ENCODE data around the gene ADCY5. TPM values are rescaled to one million over a fixed set of nuclear protein-coding genes. Genes with fewer than 3 reads are reported as not detected.
A peak's percentile ranks its signal among the peaks of the same experiment; 100 is the strongest.

Gene ADCY5
- polyA plus RNA-seq, 10 donors, result 2.9 to 5.2 (median 3.8) TPM

GRCh38 chr3:123430266-123430665, 18.6 kb downstream of the ADCY5 start:
- DNase-seq, result no peak

- no peak for DNase-seq
Observed at GRCh38 chr3:123429362-123430125, 19.3 kb downstream of the ADCY5 start.

DNA sequence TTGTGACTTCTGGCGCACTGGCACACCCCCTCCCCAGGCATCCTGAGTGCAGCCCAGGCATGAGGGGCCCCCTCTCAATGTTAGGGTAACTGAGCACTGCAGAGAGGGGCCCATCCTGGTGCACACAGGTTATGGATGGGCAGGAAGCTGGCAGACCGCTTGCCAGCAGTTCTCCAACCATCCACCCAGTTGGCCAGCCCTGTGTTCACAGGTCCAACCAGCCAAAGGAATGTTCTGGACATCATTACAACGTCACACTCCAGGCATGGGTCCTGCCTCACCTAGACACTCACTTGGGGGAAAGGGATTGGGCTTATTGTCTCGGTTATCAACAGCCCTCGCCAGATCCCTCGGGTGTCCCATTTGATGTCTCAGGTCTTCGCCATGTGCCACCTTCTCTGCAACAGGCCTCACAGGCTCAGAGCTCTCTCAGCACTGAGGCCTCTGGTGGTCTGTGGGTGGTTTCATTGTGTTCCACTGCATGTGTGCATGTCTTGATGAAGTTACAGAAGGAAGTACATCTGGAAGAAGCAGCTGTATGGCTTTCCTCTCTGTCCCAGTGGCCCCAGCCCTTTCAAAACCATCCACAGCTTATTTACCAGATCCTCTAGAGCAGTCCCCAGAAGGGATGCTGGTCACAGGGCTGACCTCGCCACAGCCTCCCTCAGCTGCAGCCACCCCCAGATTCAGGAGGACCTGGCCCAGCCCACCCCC, 23.7 kb downstream of the ADCY5 start:
- peak in 1 of 3 donors; percentile 47 for DNase-seq

DNA sequence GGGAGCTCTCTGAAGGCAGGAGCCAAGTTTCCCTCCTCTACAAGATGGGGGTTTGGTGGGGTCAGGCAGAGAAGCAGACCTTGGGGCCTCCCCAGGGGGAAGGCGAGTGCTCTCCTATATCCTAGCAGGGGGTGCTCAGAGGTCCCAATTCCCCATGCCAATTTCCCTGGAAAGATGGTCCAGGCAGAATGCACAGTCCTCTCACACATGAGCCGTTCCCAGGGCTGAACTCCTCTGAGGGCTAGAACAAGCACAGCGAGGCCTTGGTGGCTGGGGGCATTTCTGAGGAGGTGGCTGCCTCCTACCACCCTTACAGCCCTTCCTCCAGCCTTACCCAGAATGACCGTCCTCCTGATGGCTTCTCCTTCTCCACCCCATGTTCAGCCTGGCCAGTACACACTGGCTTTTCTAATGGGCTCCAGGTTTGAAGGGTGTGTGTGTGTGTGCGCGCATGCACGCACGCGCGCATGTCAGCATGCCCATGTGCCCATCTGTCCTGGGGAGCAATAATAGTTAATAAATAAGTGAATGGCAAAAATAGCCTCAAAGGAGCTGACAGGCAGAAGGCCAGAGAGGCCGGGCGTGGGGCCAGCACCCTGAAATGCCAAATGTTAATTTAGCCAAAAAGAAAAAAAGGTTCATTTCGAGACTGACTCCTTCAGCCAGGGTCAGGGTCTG, 24.4 kb downstream of the ADCY5 start:
- DNase-seq, result no peak

GRCh38 chr3:123423806-123424205, 25.1 kb downstream of the ADCY5 start:
- DNase-seq, result no peak

- no peak for DNase-seq
Observed at GRCh38 chr3:123423031-123423430, 25.9 kb downstream of the ADCY5 start.

DNA sequence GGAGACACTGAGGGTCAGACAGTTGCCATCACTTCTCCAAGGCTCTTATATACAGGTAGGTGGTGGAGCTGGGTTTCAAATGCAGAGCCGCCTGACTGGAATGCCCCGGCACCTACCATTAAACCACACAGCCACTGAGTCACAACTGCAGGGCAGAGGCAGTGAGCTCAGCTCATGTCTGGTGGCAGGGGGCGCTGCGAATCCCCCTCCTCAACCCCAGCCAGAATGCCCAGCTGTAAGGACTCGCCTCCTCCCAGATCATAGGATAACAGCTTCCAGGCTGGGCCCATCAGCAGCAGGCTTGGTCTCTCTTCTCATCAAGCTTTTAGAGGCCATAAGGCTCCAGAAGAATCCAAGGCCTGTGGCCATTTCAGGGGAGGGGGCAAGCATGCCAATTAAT, 26.4 kb downstream of the ADCY5 start:
- DNase-seq, result no peak

- peak in 1 of 3 donors; percentile 38 for DNase-seq
Observed at GRCh38 chr3:123421353-123422174, 27.3 kb downstream of the ADCY5 start.

DNA sequence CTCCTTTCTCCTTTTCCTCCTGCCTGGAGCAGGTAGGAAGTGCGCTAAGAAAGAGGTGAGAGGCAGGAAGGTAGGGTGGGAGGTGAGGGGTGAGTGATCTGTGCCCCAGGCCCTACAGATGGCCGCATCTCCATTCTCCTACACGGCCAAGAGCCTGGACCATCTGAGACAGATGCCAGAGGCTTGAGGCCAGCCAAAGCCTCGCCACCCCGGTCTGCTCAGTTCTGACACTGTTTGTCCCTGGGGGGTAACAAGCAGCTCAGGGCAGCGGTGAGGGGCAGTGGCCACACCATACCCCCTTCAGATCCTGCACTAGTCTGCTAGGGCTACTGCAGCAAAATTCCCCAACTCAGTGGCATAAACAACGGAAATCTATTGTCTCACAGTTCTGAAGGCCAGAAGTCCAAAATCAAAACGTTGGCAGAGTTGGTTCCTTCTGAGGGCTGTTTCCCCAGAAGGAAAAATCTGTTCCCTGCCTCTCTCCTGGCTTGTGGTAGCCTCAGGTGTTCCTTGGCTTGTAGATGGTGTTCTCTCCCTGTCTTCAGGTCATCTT, 28.4 kb downstream of the ADCY5 start:
- DNase-seq, result no peak

- no peak for DNase-seq
Observed at GRCh38 chr3:123419850-123420297, 29.0 kb downstream of the ADCY5 start.

GRCh38 chr3:123419181-123419849, 29.6 kb downstream of the ADCY5 start:
- DNase-seq, result no peak

DNA sequence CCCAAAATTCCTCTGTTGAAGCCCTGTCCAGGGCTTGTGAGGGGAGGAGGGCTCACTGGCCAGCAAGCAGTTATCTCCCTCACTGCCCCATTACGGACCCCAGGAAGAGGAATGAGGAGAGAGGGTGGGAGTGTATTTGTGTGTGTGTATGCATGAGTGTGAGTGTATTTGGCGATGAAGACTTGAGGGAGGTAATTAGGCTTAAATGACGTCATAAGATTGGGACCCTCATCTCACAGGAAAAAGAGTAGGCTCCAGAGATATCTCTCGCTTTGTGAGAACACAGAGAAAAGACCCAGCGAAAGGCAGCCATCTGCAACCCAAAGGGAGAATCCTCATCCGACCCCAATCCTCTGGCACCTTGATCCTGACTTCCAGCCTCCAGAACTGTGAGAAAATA, 32.2 kb downstream of the ADCY5 start:
- no peak for DNase-seq

DNA sequence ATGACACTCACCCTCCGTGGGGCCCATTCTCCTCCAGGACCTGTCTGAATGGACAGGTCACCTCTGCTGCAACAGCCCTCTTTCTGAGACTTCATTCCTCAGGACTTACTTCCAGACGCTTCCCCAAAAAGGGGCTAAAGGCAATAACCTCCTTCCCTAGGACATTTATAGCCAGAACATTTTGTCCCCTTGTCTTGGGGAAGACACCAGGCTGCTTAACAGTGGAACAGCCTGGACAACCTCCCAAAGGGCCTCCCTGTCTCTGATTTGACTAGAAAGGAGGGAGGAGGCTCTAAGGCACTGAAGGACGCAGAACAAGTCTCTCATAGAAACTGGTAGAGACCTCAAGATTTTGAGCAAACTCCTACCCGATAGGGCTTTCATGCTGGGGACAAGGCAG, 32.7 kb downstream of the ADCY5 start:
- no peak for DNase-seq

DNA sequence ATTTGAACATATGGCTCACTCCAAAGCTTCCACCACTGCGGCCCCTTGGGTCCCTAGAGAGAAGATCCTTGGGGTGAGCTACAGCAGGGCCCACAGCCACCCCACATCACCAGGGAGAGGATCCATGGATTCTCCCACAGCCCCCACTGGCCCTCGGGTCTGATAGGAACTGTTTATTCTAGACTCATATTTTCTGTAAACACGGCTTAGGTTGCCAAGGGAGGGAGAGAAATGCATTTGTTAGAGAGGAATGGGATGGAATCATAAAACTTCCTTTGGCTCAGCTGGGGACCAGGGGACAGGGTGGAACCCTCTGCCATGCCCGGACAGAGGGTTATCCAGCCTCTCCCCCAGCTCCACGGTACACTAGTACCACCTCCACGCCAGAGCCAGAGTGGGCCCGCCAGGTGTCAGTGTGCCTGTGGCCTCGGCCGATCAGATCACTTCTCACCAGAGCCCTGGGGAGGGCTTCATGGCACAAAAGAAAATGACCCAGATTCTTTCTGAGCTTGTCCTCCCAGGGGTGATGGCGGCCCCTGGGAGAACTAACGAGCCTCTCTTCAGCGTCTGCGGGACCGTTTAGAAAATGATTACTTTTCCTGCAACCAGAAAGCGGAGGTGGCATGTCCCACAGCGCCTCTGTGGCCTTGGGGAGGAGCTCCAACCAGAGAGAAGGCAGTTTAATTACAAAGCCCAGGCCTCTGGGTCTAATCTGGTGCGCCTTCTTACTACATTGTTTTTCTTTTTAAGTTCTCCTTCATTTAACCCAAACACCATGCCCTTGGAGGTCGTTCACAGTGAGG, 33.7 kb downstream of the ADCY5 start:
- peak in 1 of 3 donors; percentile 52 for DNase-seq

DNA sequence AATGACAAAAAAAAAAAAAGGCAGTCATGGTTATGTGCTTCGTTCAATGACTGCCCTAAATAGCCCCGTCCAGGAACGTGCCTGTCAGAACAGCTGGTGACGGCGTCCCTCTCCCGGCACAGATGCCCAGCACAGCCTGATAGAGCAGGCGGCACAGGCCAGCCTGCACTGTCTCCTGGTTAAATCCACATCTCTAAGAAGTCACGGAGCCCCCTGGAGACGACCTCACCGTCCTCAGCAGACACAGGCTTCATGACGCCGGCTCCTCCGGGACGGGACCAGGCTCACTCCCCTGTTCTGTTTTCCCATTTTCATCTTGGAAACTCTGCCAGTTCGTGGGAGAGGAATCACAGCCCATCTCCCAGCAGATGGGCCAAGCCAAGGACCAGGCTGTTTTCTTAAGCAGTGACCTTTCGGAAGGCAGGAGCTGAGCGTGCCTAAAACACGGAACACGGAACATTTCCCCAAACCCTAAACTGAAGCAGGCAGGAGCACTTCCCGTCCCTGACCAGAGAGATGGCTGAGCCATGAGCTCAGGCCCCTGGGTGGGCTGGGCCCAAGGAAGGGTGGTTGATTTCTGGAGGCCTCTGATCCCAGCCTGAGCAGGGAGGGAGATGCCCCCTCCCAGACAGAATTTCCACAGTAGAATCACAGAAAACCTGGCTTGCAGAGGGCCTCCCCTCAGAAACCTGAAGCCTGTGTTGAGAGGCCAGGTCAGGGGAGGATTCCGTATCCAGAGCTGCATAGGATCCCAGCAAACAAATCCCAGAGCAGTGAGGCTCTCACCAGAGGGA, 35.9 kb downstream of the ADCY5 start:
- peak; percentile 37 to 81 (median 38) for DNase-seq

DNA sequence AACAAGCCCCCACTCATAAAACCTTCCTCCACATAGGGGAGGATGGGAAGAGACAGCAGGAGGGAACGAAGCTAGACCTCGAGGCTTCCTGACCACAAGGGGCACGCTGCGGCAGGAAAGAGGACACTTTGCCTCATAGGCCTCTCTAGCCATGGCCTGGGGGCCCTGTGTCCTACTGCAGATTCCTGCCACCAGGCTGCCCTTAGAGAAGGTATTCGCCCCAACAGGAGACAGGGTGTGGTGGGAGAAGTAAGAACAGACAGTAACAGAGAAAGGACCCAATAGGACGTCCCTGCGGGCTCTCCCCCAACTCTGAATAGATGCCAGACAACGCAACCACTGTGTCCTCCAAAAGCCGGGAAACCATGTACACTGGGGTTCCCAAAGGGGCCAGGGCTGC, 36.8 kb downstream of the ADCY5 start:
- no peak for DNase-seq

GRCh38 chr3:123411340-123412040, 37.4 kb downstream of the ADCY5 start:
- DNase-seq, result no peak

DNA sequence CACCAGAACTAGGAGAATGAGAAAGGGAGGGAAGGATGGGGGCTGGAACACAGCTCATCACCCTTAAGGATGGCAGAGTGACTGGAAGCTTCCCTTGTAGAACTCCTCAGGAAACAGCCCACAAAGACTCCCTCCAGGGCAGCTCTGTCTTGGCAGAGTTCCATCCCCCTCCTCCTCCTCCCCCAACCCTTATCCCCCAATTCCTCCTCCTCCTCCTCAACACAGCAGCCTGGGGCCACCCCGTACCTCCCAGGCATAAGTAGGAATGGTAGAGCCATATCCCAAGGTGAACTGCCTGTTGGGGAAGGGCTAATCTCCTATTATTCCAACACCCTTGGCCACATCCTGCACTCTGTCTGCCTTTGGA, 38.8 kb downstream of the ADCY5 start:
- no peak for DNase-seq
